ENCODE measurements around the gene ELMOD1. TPM values are rescaled to one million over a fixed set of nuclear protein-coding genes. Genes with fewer than 3 reads are reported as not detected.

ELMOD1 gene
- total and polyA plus RNA-seq, 4 donors = 0.14 to 0.42 TPM; not detected in 2

GRCh38 chr11:107631043-107631442 lies 40.1 kb downstream of the ELMOD1 start:
- no peak for DNase-seq (ENCODE audit: low spot score)
- no peak overlapping the region for H3K27ac ChIP-seq (ENCODE audit: low read depth in 1 of 2, low read length in 2 of 2)
- no peaks in the 10 kb centered on the region for H3K36me3 ChIP-seq (ENCODE audit: control insufficient read depth in 4 of 4, insufficient read depth in 3 of 4, low read depth in 1 of 4, low read length in 3 of 4)
- H3K27me3 ChIP-seq (ENCODE audit: control insufficient read depth in 4 of 4, insufficient read depth in 4 of 4, low read length in 3 of 4) = no peaks in the 10 kb centered on the region
- H3K4me1 ChIP-seq (ENCODE audit: control insufficient read depth in 4 of 4, insufficient read depth in 4 of 4, low read length in 3 of 4) = no peaks in the 10 kb centered on the region
- no peak overlapping the region for H3K4me3 ChIP-seq (ENCODE audit: low read depth in 1 of 3, low read length in 3 of 3)
- 65% methylated on average over 2 of the region's 2 CpGs for WGBS
- no peak overlapping the region for H3K9ac ChIP-seq (ENCODE audit: low read depth in 1 of 2, low read length in 2 of 2)
- no peaks in the 10 kb centered on the region for H3K9me3 ChIP-seq (ENCODE audit: control insufficient read depth in 4 of 4, low read length in 3 of 4)
- TF ChIP-seq ZBTB33 (IDR thresholded peaks at IDR 0.05) (no peak), ATF3 (IDR thresholded peaks at IDR 0.05) (no peak), TAF1 (conservative IDR thresholded peaks at IDR 0.05) (no peak), RXRA (IDR thresholded peaks at IDR 0.05) (no peak), FOXA2 (IDR thresholded peaks at IDR 0.05) (no peak), HNF4A (conservative IDR thresholded peaks at IDR 0.05) (no peak), GABPA (IDR thresholded peaks at IDR 0.05 in 1 of 2, conservative IDR thresholded peaks at IDR 0.05 in 1 of 2) (no peak), SP1 (IDR thresholded peaks at IDR 0.05) (no peak), JUND (IDR thresholded peaks at IDR 0.05) (no peak), MAX (IDR thresholded peaks at IDR 0.05) (no peak), NR2F2 (IDR thresholded peaks at IDR 0.05) (no peak), CTCF (IDR thresholded peaks at IDR 0.05; ENCODE audit: low read depth, low read length, missing input control) (no peak), RAD21 (IDR thresholded peaks at IDR 0.05) (no peak), YY1 (IDR thresholded peaks at IDR 0.05) (no peak), HNF4G (IDR thresholded peaks at IDR 0.05) (no peak), FOXA1 (IDR thresholded peaks at IDR 0.05) (no peak), REST (IDR thresholded peaks at IDR 0.05) (no peak)

- 85% methylated on average over 2 of the region's 2 CpGs for WGBS
- H3K27ac ChIP-seq (ENCODE audit: low read depth in 1 of 2, low read length in 2 of 2) = no peak overlapping the region
- no peak overlapping the region for H3K4me3 ChIP-seq (ENCODE audit: low read depth in 1 of 3, low read length in 3 of 3)
- no peak for TF ChIP-seq ATF3 (IDR thresholded peaks at IDR 0.05)
- no peak for TF ChIP-seq CTCF (IDR thresholded peaks at IDR 0.05; ENCODE audit: low read depth, low read length, missing input control)
- no peak for TF ChIP-seq RAD21 (IDR thresholded peaks at IDR 0.05)
- TF ChIP-seq NR2F2 (IDR thresholded peaks at IDR 0.05) = no peak
- no peak for TF ChIP-seq HNF4A (conservative IDR thresholded peaks at IDR 0.05)
- TF ChIP-seq TAF1 (conservative IDR thresholded peaks at IDR 0.05) = no peak
- TF ChIP-seq ZBTB33 (IDR thresholded peaks at IDR 0.05) = no peak
- no peak for TF ChIP-seq FOXA2 (IDR thresholded peaks at IDR 0.05)
- no peak for TF ChIP-seq SP1 (IDR thresholded peaks at IDR 0.05)
- TF ChIP-seq HNF4G (IDR thresholded peaks at IDR 0.05) = no peak
- TF ChIP-seq GABPA (IDR thresholded peaks at IDR 0.05 in 1 of 2, conservative IDR thresholded peaks at IDR 0.05 in 1 of 2) = no peak
- no peak for TF ChIP-seq RXRA (IDR thresholded peaks at IDR 0.05)
- no peak for DNase-seq (ENCODE audit: low spot score)
- no peak overlapping the region for H3K9ac ChIP-seq (ENCODE audit: low read depth in 1 of 2, low read length in 2 of 2)
- H3K36me3 ChIP-seq (ENCODE audit: control insufficient read depth in 4 of 4, insufficient read depth in 3 of 4, low read depth in 1 of 4, low read length in 3 of 4) = no peaks in the 10 kb centered on the region
- H3K4me1 ChIP-seq (ENCODE audit: control insufficient read depth in 4 of 4, insufficient read depth in 4 of 4, low read length in 3 of 4) = no peaks in the 10 kb centered on the region
- H3K9me3 ChIP-seq (ENCODE audit: control insufficient read depth in 4 of 4, low read length in 3 of 4) = no peaks in the 10 kb centered on the region
- no peaks in the 10 kb centered on the region for H3K27me3 ChIP-seq (ENCODE audit: control insufficient read depth in 4 of 4, insufficient read depth in 4 of 4, low read length in 3 of 4)
Observed at GRCh38 chr11:107631931-107632330, 41.0 kb downstream of the ELMOD1 start.
